Neural progenitor cell (in vitro differentiated cells): ENCODE measurements around the gene CD79A. TPM values are rescaled to one million over a fixed set of nuclear protein-coding genes. Genes with fewer than 3 reads are reported as not detected.
"Not testable (repeated sequence)": the region's sequence is repeated elsewhere in the genome, so short reads cannot be mapped to it uniquely, and the experiment has no call there.

Experiments used
- DNase-seq: peaks from one replicate; pipeline ENCODE4 v3.0.0-alpha.2; 2016; ENCODE audit warnings: low spot score
- H2AFZ ChIP-seq: fragments of 200-600 bp; sonication (generic); replicated peaks from 2 replicates; pipeline ENCODE4 v1.6.1; 2016; ENCODE audit warnings: antibody characterized with exemption
- H3F3A ChIP-seq: fragments of 200-600 bp; sonication (generic); 2 replicates; pipeline ENCODE4 v1.6.1; 2016; ENCODE audit warnings: antibody characterized with exemption, low read depth
- H3K27ac ChIP-seq: fragments of 200-600 bp; sonication (generic); 2 replicates; pipeline ENCODE4 v1.5.1; 2016; ENCODE audit warnings: mild to moderate bottlenecking
- H3K27me3 ChIP-seq: fragments of 200-600 bp; sonication (generic); 2 replicates; pipeline ENCODE4 v1.6.1; 2016; ENCODE audit warnings: mild to moderate bottlenecking, moderate library complexity
- H3K36me3 ChIP-seq: fragments of 200-600 bp; sonication (generic); 2 replicates; pipeline ENCODE4 v1.5.1; 2016
- H3K4me1 ChIP-seq: fragments of 200-600 bp; sonication (generic); 2 replicates; pipeline ENCODE4 v1.6.1; 2016; ENCODE audit warnings: mixed run types
- H3K4me2 ChIP-seq: fragments of 200-600 bp; sonication (generic); 2 replicates; pipeline ENCODE4 v1.6.1; 2016
- H3K4me3 ChIP-seq: fragments of 200-600 bp; sonication (generic); 2 replicates; pipeline ENCODE4 v1.5.1; 2016
- H3K79me2 ChIP-seq: fragments of 200-600 bp; sonication (generic); 2 replicates; pipeline ENCODE4 v1.6.1; 2016; ENCODE audit warnings: low read depth
- H3K9ac ChIP-seq: fragments of 200-600 bp; sonication (generic); 2 replicates; pipeline ENCODE4 v1.6.1; 2016
- H3K9me3 ChIP-seq: fragments of 200-600 bp; sonication (generic); 2 replicates; pipeline ENCODE4 v1.5.1; 2016; ENCODE audit warnings: low read depth
- H4K20me1 ChIP-seq: fragments of 200-600 bp; sonication (generic); 2 replicates; pipeline ENCODE4 v1.6.1; 2016; ENCODE audit warnings: low read depth
- H3K27ac Mint-ChIP-seq: 3 replicates; pipeline ENCODE4 v1.8.0; 2021; ENCODE audit warnings: mixed read lengths
- H3K27me3 Mint-ChIP-seq: 2 replicates; pipeline ENCODE4 v1.8.0; 2022; ENCODE audit warnings: low read depth, mild to moderate bottlenecking, inconsistent platforms, moderate library complexity, mixed read lengths; ENCODE audit not compliant: insufficient read depth
- H3K36me3 Mint-ChIP-seq: 3 replicates; pipeline ENCODE4 v1.8.0; 2021; ENCODE audit warnings: mixed read lengths
- H3K4me1 Mint-ChIP-seq: 3 replicates; pipeline ENCODE4 v1.8.0; 2021; ENCODE audit warnings: mixed read lengths
- H3K4me3 Mint-ChIP-seq: 3 replicates; pipeline ENCODE4 v1.8.0; 2021; ENCODE audit warnings: mild to moderate bottlenecking, moderate library complexity, mixed read lengths
- H3K9me3 Mint-ChIP-seq: 3 replicates; pipeline ENCODE4 v1.8.0; 2020; ENCODE audit warnings: mixed read lengths
- CTCF ChIP-seq: fragments of 200-600 bp; sonication (generic); IDR thresholded peaks from 2 replicates; pipeline ENCODE4 v1.5.1; 2017; ENCODE audit warnings: antibody characterized with exemption, mild to moderate bottlenecking
- EZH2 ChIP-seq: fragments of 200-600 bp; sonication (generic); IDR thresholded peaks from 2 replicates; pipeline ENCODE4 v1.6.1; 2017; ENCODE audit warnings: antibody characterized with exemption, mild to moderate bottlenecking, moderate library complexity
- EZH2phosphoT487 ChIP-seq: fragments of 200-600 bp; sonication (generic); IDR thresholded peaks from 2 replicates; pipeline ENCODE4 v1.6.1; 2017; ENCODE audit warnings: antibody characterized with exemption
- total RNA-seq: library from RNA; depleted of rRNA; stranded (reverse); fragments of >200 nt; gene quantifications from 2 replicates; pipeline ENCODE4 v1.2.3, GENCODE V29; 2015; ENCODE audit warnings: low replicate concordance

Gene CD79A
- total RNA-seq, 1 donor from 2014 or later, result 0.11 TPM

GRCh38 chr19:41912899-41913537 is 35.9 kb downstream of the CD79A start:
- Histone ChIP-seq H3K79me2 (no peaks in the 10 kb centered on the region), H4K20me1 (peaks cover 26% of the 10 kb centered on the region), H3F3A (no peaks in the 10 kb centered on the region), H3K4me3 (peak overlapping the region; percentile 29), H3K4me1 (peaks cover 8% of the 10 kb centered on the region), H3K27ac (no peak overlapping the region), H3K9me3 (no peaks in the 10 kb centered on the region), H3K27me3 (peaks cover 94% of the 10 kb centered on the region), H3K4me2 (peak overlapping the region; percentile 73), H2AFZ (no peak overlapping the region), H3K9ac (no peak overlapping the region), H3K36me3 (no peaks in the 10 kb centered on the region)
- Mint-ChIP-seq H3K9me3 (no peaks in the 10 kb centered on the region), H3K27ac (no peak overlapping the region), H3K4me3 (no peak overlapping the region), H3K36me3 (no peaks in the 10 kb centered on the region), H3K4me1 (peaks cover 4% of the 10 kb centered on the region), H3K27me3 (peaks cover 34% of the 10 kb centered on the region)
- peak; percentile 51 for DNase-seq
- peak; percentile 87 for TF ChIP-seq EZH2
- peak; percentile 94 for TF ChIP-seq EZH2phosphoT487
- no peak for TF ChIP-seq CTCF

- Mint-ChIP-seq H3K36me3 (no peaks in the 10 kb centered on the region), H3K27me3 (peaks cover 34% of the 10 kb centered on the region), H3K4me3 (no peak overlapping the region), H3K27ac (no peak overlapping the region), H3K9me3 (no peaks in the 10 kb centered on the region), H3K4me1 (peaks cover 4% of the 10 kb centered on the region)
- Histone ChIP-seq H3K27ac (no peak overlapping the region), H2AFZ (no peak overlapping the region), H3K4me1 (peaks cover 8% of the 10 kb centered on the region), H3K4me2 (peak overlapping the region; percentile 73), H4K20me1 (peaks cover 26% of the 10 kb centered on the region), H3K79me2 (no peaks in the 10 kb centered on the region), H3K27me3 (peaks cover 100% of the 10 kb centered on the region), H3K36me3 (no peaks in the 10 kb centered on the region), H3K4me3 (peak overlapping the region; percentile 29), H3F3A (no peaks in the 10 kb centered on the region), H3K9me3 (no peaks in the 10 kb centered on the region), H3K9ac (no peak overlapping the region)
- no peak for DNase-seq
- TF ChIP-seq CTCF (no peak), EZH2phosphoT487 (peak; percentile 88), EZH2 (peak; percentile 73)
Measured at GRCh38 chr19:41913538-41914423, 36.7 kb downstream of the CD79A start.

GRCh38 chr19:41914424-41914834 is 37.4 kb downstream of the CD79A start:
- H3K27me3 Mint-ChIP-seq, result peaks cover 34% of the 10 kb centered on the region
- not testable (repeated sequence) for H3K9ac ChIP-seq, H2AFZ ChIP-seq, H3K4me3 ChIP-seq, H3F3A ChIP-seq, H3K36me3 ChIP-seq, H3K4me1 Mint-ChIP-seq, H3K27ac ChIP-seq, H3K9me3 ChIP-seq, H3K4me2 ChIP-seq, H3K4me3 Mint-ChIP-seq, H3K27ac Mint-ChIP-seq, H3K79me2 ChIP-seq, H3K4me1 ChIP-seq, DNase-seq, H3K36me3 Mint-ChIP-seq, H3K9me3 Mint-ChIP-seq
- Histone ChIP-seq H4K20me1 (peaks cover 26% of the 10 kb centered on the region), H3K27me3 (peaks cover 100% of the 10 kb centered on the region)
